ENCODE results near the gene SLAIN2. TPM values are rescaled to one million over a fixed set of nuclear protein-coding genes. Genes with fewer than 3 reads are reported as not detected.

The SLAIN2 gene
- total RNA-seq, 1 experiment from 2014 or later = 30.8 TPM

DNA sequence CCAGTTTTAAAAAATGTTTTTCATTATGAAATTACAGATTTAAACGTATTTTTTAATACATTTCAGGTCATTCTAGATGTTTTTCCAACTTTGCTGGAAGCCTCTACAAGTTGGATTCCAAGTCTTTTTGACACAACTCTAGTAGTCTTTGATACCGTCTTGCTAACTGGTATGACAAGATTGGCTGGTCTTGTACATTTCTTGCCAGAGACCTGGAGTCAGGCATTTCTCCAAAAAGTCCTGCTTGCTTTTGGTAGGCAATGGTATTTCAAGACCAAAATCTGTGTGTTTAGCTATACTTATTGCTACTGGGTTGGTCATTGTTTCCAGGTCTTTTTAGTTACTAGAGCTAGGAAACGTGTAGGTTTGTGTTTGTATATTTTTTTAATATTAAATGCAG is 64.6 kb downstream of the SLAIN2 start:
- Histone ChIP-seq H3K9me3 (ENCODE audit: control insufficient read depth, low read depth, low read length) (no peaks in the 10 kb centered on the region), H3T11ph (ENCODE audit: low read length) (no peak overlapping the region), H2BK15ac (ENCODE audit: low read depth, low read length) (no peak overlapping the region), H3K4me2 (ENCODE audit: insufficient read depth, insufficient read length, low read length) (no peak overlapping the region), H3K4ac (ENCODE audit: low read depth, low read length) (no peak overlapping the region), H2BK5ac (ENCODE audit: insufficient read length, low read length) (no peak overlapping the region), H4K91ac (ENCODE audit: insufficient read length, low read depth, low read length) (no peak overlapping the region), H3K18ac (ENCODE audit: insufficient read length, low read depth, low read length) (no peak overlapping the region), H2AFZ (ENCODE audit: low read length) (no peak overlapping the region), H3K56ac (ENCODE audit: insufficient read length, low read depth, low read length) (no peak overlapping the region), H4K5ac (ENCODE audit: insufficient read length, low read depth, low read length) (no peak overlapping the region), H2AK5ac (ENCODE audit: insufficient read length, low read length) (no peak overlapping the region), H3K23ac (ENCODE audit: insufficient read length, low read depth, low read length) (no peak overlapping the region), H2BK20ac (ENCODE audit: low read depth, low read length, poor library complexity, severe bottlenecking) (no peak overlapping the region), H3K14ac (ENCODE audit: insufficient read depth, low read length) (no peak overlapping the region), H3K9ac (ENCODE audit: extremely low read depth, insufficient read length, low read length) (no peak overlapping the region), H2BK120ac (ENCODE audit: low read depth, low read length, poor library complexity, severe bottlenecking) (no peak overlapping the region), H3K79me1 (ENCODE audit: insufficient read depth, low read depth, low read length, poor library complexity, severe bottlenecking) (no peaks in the 10 kb centered on the region), H4K20me1 (ENCODE audit: control insufficient read depth, insufficient read depth, insufficient read length) (no peaks in the 10 kb centered on the region), H3K27ac (ENCODE audit: insufficient read length, low read depth, low read length) (no peak overlapping the region), H3K79me2 (ENCODE audit: insufficient read depth, low read length) (no peaks in the 10 kb centered on the region), H4K8ac (replicated peaks; ENCODE audit: insufficient read length, low read depth, low read length) (no peak overlapping the region), H2BK12ac (ENCODE audit: insufficient read length, low read depth, low read length) (no peak overlapping the region), H3K27me3 (ENCODE audit: insufficient read depth, low read length) (no peaks in the 10 kb centered on the region), H3K4me1 (ENCODE audit: insufficient read depth, low read length) (no peaks in the 10 kb centered on the region), H3K23me2 (ENCODE audit: insufficient read length, low read depth, low read length, poor library complexity, severe bottlenecking) (no peaks in the 10 kb centered on the region)
- WGBS (ENCODE audit: extremely low coverage, insufficient read length, low lambda C conversion rate) = no CpG with 5 or more reads among the region's 3 CpGs
- no peak for DNase-seq
- no peak overlapping the region for H3K27ac Mint-ChIP-seq
- H3K4me3 Mint-ChIP-seq = no peak overlapping the region
- TF ChIP-seq, protein P1, sequence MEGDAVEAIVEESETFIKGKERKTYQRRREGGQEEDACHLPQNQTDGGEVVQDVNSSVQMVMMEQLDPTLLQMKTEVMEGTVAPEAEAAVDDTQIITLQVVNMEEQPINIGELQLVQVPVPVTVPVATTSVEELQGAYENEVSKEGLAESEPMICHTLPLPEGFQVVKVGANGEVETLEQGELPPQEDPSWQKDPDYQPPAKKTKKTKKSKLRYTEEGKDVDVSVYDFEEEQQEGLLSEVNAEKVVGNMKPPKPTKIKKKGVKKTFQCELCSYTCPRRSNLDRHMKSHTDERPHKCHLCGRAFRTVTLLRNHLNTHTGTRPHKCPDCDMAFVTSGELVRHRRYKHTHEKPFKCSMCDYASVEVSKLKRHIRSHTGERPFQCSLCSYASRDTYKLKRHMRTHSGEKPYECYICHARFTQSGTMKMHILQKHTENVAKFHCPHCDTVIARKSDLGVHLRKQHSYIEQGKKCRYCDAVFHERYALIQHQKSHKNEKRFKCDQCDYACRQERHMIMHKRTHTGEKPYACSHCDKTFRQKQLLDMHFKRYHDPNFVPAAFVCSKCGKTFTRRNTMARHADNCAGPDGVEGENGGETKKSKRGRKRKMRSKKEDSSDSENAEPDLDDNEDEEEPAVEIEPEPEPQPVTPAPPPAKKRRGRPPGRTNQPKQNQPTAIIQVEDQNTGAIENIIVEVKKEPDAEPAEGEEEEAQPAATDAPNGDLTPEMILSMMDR (conservative IDR thresholded peaks at IDR 0.05) = no peak
- peaks cover 4 to 13% (median 9%) of the 10 kb centered on the region in 3 experiments; a peak in 5 of 7 replicates for H3K36me3 Mint-ChIP-seq (ENCODE audit: insufficient read depth in 1 of 3, low read depth in 3 of 3)
- no peaks in the 10 kb centered on the region for H3K9me3 Mint-ChIP-seq
- H3K27me3 Mint-ChIP-seq (ENCODE audit: low read depth) = no peaks in the 10 kb centered on the region
- H3K4me1 Mint-ChIP-seq = peaks cover 18 to 25% of the 10 kb centered on the region in 2 experiments

All from H9 (cell line).